ENCODE results near the gene IPCEF1.

- TF ChIP-seq CTCF (IDR thresholded peaks at IDR 0.05), result no peak
- TF ChIP-seq PBX3 (IDR thresholded peaks at IDR 0.05), result no peak
- no peak for TF ChIP-seq POLR2A (IDR thresholded peaks at IDR 0.05; ENCODE audit: low read length)
- TF ChIP-seq SREBF2 (IDR thresholded peaks at IDR 0.05), result no peak
- TF ChIP-seq SMC3 (IDR thresholded peaks at IDR 0.05), result no peak
- no peak for TF ChIP-seq EHMT2 (IDR thresholded peaks at IDR 0.05; ENCODE audit: low read depth)
- TF ChIP-seq NR3C1 (IDR thresholded peaks at IDR 0.05), result no peak
- TF ChIP-seq EP300 (IDR thresholded peaks at IDR 0.05), result no peak
- TF ChIP-seq USF2 (IDR thresholded peaks at IDR 0.05), result no peak
Observed at GRCh38 chr6:154395316-154395715, 38.7 kb upstream of the IPCEF1 start.
